K562 (cell line): Measurements from ENCODE around the gene ITPRID2. TPM values are rescaled to one million over a fixed set of nuclear protein-coding genes. Genes with fewer than 3 reads are reported as not detected.

ENCODE experiments used
- ATAC-seq: fragments of 200-7000 bp; cut with Tn5 transposase; 3 replicates; pipeline ENCODE4 v1.9.1; 2020; ENCODE audit warnings: moderate library complexity
- BruUV-seq: library from RNA; stranded (reverse); fragments of 400-500 nt; replicated peaks from 2 replicates; lab custom pipeline; 2021; lab: Mats Ljungman, UMichigan
- CTCF ChIA-PET: fragments of 300-600 bp; formaldehyde crosslinking; extraction: SDS; loops from one replicate; lab custom pipeline; 2021; ENCODE audit warnings: low intra/inter-chr PET ratio; lab: Yijun Ruan, JAX
- POLR2A ChIA-PET: fragments of 300-600, 350-650 bp; sonication (Branson Sonifier 250); formaldehyde crosslinking; extraction: SDS; loops from one replicate; lab custom pipeline; 2021; ENCODE audit warnings: antibody characterized with exemption, inconsistent platforms; lab: Yijun Ruan, JAX
- DNase-seq, 4 experiments: peaks; one replicate each; pipeline versions ENCODE4 v3.0.0 to v3.0.0-alpha.2; 2011 to 2018; ENCODE audit warnings: low spot score in 3 of 4, mixed read lengths in 3 of 4; ENCODE audit errors: extremely low read depth in 1 of 4
- FAIRE-seq: peaks from 2 replicates; lab custom pipeline; 2011; peaks lifted over from hg19 to GRCh38; lab: Jason Lieb, UNC
- H2AFZ ChIP-seq: 2 replicates; pipeline ENCODE4 v1.6.0; 2011; ENCODE audit warnings: low read depth, low read length, control low read depth, inconsistent platforms
- H3K27ac ChIP-seq: fragments of 200-600 bp; 3 replicates; pipeline ENCODE4 v1.8.0; 2011; ENCODE audit warnings: low read depth, mild to moderate bottlenecking, control low read depth, inconsistent platforms, low read length, moderate library complexity, mixed read lengths; ENCODE audit errors: extremely low read depth
- H3K27me3 ChIP-seq, 2 experiments: fragments of 300-600 bp in 1 of 2; 2 replicates in 1 of 2; 3 replicates in 1 of 2; pipeline versions ENCODE4 v1.6.0 to v1.8.0; 2011; ENCODE audit warnings: inconsistent platforms in 2 of 2, low read length in 2 of 2, mild to moderate bottlenecking in 1 of 2, mixed read lengths in 1 of 2, moderate library complexity in 1 of 2; ENCODE audit not compliant: control insufficient read depth in 2 of 2, insufficient read depth in 2 of 2
- H3K36me3 ChIP-seq: fragments of 300-600 bp; 3 replicates; pipeline ENCODE4 v1.8.0; 2011; ENCODE audit warnings: mild to moderate bottlenecking, low read length, inconsistent platforms; ENCODE audit not compliant: control insufficient read depth, insufficient read depth
- H3K4me1 ChIP-seq, 2 experiments: fragments of 200-600 bp in 1 of 2; replicated peaks in 1 of 2; 2 replicates in 1 of 2; 3 replicates in 1 of 2; pipeline versions ENCODE4 v1.5.1 to v1.8.0; 2011; ENCODE audit warnings: inconsistent platforms in 2 of 2, low read length in 2 of 2, mild to moderate bottlenecking in 1 of 2, mixed read lengths in 1 of 2, moderate library complexity in 1 of 2; ENCODE audit not compliant: control insufficient read depth in 2 of 2, insufficient read depth in 2 of 2
- H3K4me2 ChIP-seq: 2 replicates; pipeline ENCODE4 v1.6.1; 2011; ENCODE audit warnings: low read length, control low read depth, inconsistent platforms, mixed read lengths; ENCODE audit not compliant: insufficient read depth
- H3K4me3 ChIP-seq: fragments of 200-600 bp; sonication (generic), shearing (Covaris generic); 2 replicates; pipeline ENCODE4 v1.5.1; 2016; ENCODE audit warnings: control low read depth, inconsistent platforms
- H3K79me2 ChIP-seq: fragments of 200-600 bp; 3 replicates; pipeline ENCODE4 v1.8.0; 2011; ENCODE audit warnings: low read length, inconsistent platforms; ENCODE audit not compliant: control insufficient read depth, insufficient read depth
- H3K9ac ChIP-seq, 2 experiments: 2 replicates each; pipeline versions ENCODE4 v1.6.0 to v1.6.1; 2011; ENCODE audit warnings: low read depth in 2 of 2, low read length in 2 of 2, control low read depth in 1 of 2, inconsistent platforms in 1 of 2, mild to moderate bottlenecking in 1 of 2, mixed read lengths in 1 of 2; ENCODE audit not compliant: insufficient read depth in 1 of 2
- H3K9me1 ChIP-seq: one replicate; pipeline ENCODE4 v1.6.0; 2011; ENCODE audit warnings: inconsistent platforms, mild to moderate bottlenecking, low read length, moderate library complexity; ENCODE audit not compliant: control insufficient read depth, insufficient read depth
- H3K9me3 ChIP-seq: replicated peaks from 2 replicates; pipeline ENCODE4 v1.5.1; 2011; ENCODE audit warnings: low read depth, low read length, inconsistent platforms; ENCODE audit not compliant: control insufficient read depth, insufficient read depth
- H4K20me1 ChIP-seq: replicated peaks from 2 replicates; pipeline ENCODE4 v1.6.1; 2011; ENCODE audit warnings: low read length, inconsistent platforms, mixed read lengths; ENCODE audit not compliant: control insufficient read depth, insufficient read depth
- CEBPG ChIP-seq, 3 experiments: fragments of 200-800 bp in 1 of 3; sonication (Bioruptor generic) in 1 of 3; sonication (generic) in 1 of 3; formaldehyde crosslinking in 1 of 3; IDR thresholded peaks in 2 of 3; conservative IDR thresholded peaks in 1 of 3; 2 replicates each; pipeline versions ENCODE4 v1.6.1 to v1.8.0; 2016 to 2022; ENCODE audit warnings: missing compliant biosample characterization in 2 of 3, missing genetic modification characterization in 2 of 3, mild to moderate bottlenecking in 1 of 3, missing genetic modification reagents in 1 of 3
- CREBBP ChIP-seq: IDR thresholded peaks from one replicate; pipeline ENCODE4 v1.6.1; 2012; ENCODE audit warnings: low read depth, mild to moderate bottlenecking, control low read depth, inconsistent platforms, low read length
- CTCFL ChIP-seq: IDR thresholded peaks from 2 replicates; pipeline ENCODE4 v1.6.1; 2011; ENCODE audit warnings: borderline replicate concordance, low read depth, mild to moderate bottlenecking, moderate library complexity, low read length; ENCODE audit not compliant: insufficient read depth, poor library complexity, severe bottlenecking
- DEAF1 ChIP-seq: fragments of 450-650 bp; formaldehyde crosslinking; IDR thresholded peaks from 2 replicates; pipeline ENCODE4 v1.4.0; 2020; ENCODE audit warnings: mild to moderate bottlenecking, moderate library complexity
- ETV5 ChIP-seq: sonication (generic); formaldehyde crosslinking; IDR thresholded peaks from 2 replicates; pipeline ENCODE4 v1.4.0; 2020; ENCODE audit warnings: low read depth, mild to moderate bottlenecking, missing genetic modification reagents
- HNRNPUL1 ChIP-seq: fragments of 200-400 bp; formaldehyde crosslinking; IDR thresholded peaks from 2 replicates; pipeline ENCODE4 v1.6.1; 2017; ENCODE audit warnings: low read length
- MIER1 ChIP-seq: fragments of 450-650 bp; IDR thresholded peaks from 2 replicates; pipeline ENCODE4 v1.6.1; 2016; ENCODE audit warnings: antibody characterized with exemption, mild to moderate bottlenecking, low read depth
- MXI1 ChIP-seq: IDR thresholded peaks from 2 replicates; pipeline ENCODE4 v1.6.1; 2011; ENCODE audit warnings: low read depth, mild to moderate bottlenecking, improper control_type of control experiment, low read length
- MYNN ChIP-seq, 2 experiments: sonication (generic); formaldehyde crosslinking in 1 of 2; IDR thresholded peaks; 2 replicates each; pipeline versions ENCODE4 v1.5.0 to v1.6.1; 2016 to 2020; ENCODE audit warnings: antibody characterized with exemption in 1 of 2, missing genetic modification reagents in 1 of 2
- NCOA1 ChIP-seq: fragments of 450-650 bp; IDR thresholded peaks from 2 replicates; pipeline ENCODE4 v1.6.1; 2016; ENCODE audit warnings: low read depth
- NFATC3 ChIP-seq: fragments of 450-650 bp; IDR thresholded peaks from 2 replicates; pipeline ENCODE4 v1.6.1; 2017; ENCODE audit warnings: mild to moderate bottlenecking
- THRAP3 ChIP-seq: fragments of 450-650 bp; IDR thresholded peaks from 2 replicates; pipeline ENCODE4 v1.6.1; 2016; ENCODE audit warnings: mild to moderate bottlenecking, inconsistent platforms, borderline replicate concordance
- ZNF165 ChIP-seq: fragments of 250-450 bp; sonication (Bioruptor Pico); IDR thresholded peaks from 2 replicates; pipeline ENCODE4 v1.4.0; 2020; ENCODE audit warnings: borderline replicate concordance
- ZNF174 ChIP-seq: fragments of 250-450 bp; sonication (Bioruptor Pico); IDR thresholded peaks from 2 replicates; pipeline ENCODE4 v1.4.0; 2020; ENCODE audit warnings: mild to moderate bottlenecking
- ZNF445 ChIP-seq: fragments of 250-450 bp; sonication (Bioruptor Pico); IDR thresholded peaks from 2 replicates; pipeline ENCODE4 v1.4.0; 2020; ENCODE audit warnings: low read depth, mild to moderate bottlenecking, moderate library complexity
- ZNF75A ChIP-seq: fragments of 450-650 bp; formaldehyde crosslinking; IDR thresholded peaks from 2 replicates; pipeline ENCODE4 v1.4.0; 2020; ENCODE audit warnings: mild to moderate bottlenecking
- WGBS: fragments of 100-300 bp; shearing (Covaris generic); methylation state at CpG from one replicate; pipeline ENCODE4 v1.1.6; 2016; ENCODE audit warnings: low coverage, mixed read lengths; ENCODE audit not compliant: insufficient coverage; ENCODE audit errors: missing lambda C conversion rate; 5-methylcytosine and 5-hydroxymethylcytosine counted together
- in situ Hi-C: fragments of 300-500 bp; cut with MboI; formaldehyde crosslinking; loops from 4 replicates; pipeline ENCODE4 v1.15.0; 2018; ENCODE audit warnings: inconsistent platforms, mixed read lengths
- intact Hi-C: fragments of 100-400 bp; cut with micrococcal nuclease; formaldehyde crosslinking; loops from 2 replicates; pipeline ENCODE4 v1.14.2; 2022
- polyA plus RNA-seq, 8 experiments: library from polyadenylated mRNA; depleted of rRNA in 4 of 8; stranded (reverse) in 5 of 8; unstranded in 3 of 8; fragments of >200 nt; fragmentation: Nextera tagmentation in 2 of 8; fragmentation: Illumina TruSeq in 1 of 8; extraction: Ambion mirVana in 2 of 8; extraction: Trizol in 1 of 8; gene quantifications; 2 replicates each; pipeline versions ENCODE4 v1.2.1 to v1.2.3, GENCODE V29; 2011 to 2014; ENCODE audit warnings: inconsistent platforms in 1 of 8, missing spikeins in 1 of 8
- total RNA-seq, 7 experiments: library from RNA; depleted of rRNA in 6 of 7; stranded (reverse); fragments of >200 nt in 6 of 7; fragmentation: Illumina TruSeq in 2 of 7; extraction: Trizol in 2 of 7; gene quantifications; 2 replicates each; pipeline versions ENCODE4 v1.2.1 to v1.2.3, GENCODE V29; 2011 to 2021; ENCODE audit warnings: low replicate concordance in 1 of 7

Gene ITPRID2
- total and polyA plus RNA-seq, 9 of the 15 experiments (the other 6 are each of a cell fraction or from before 2014, with no cell fraction given), result 18.5 to 77.8 (median 52.0) TPM

GRCh38 chr2:181861379-181861778 lies 30.2 kb upstream of the ITPRID2 start:
- WGBS, result 4% methylated on average over 4 of the region's 4 CpGs
- Histone ChIP-seq H3K27ac (no peak overlapping the region), H3K4me1 (no peaks in the 10 kb centered on the region), H4K20me1 (no peaks in the 10 kb centered on the region), H3K4me2 (no peak overlapping the region), H3K9me1 (no peaks in the 10 kb centered on the region), H3K27me3 (no peaks in the 10 kb centered on the region), H3K4me3 (no peak overlapping the region), H3K36me3 (no peaks in the 10 kb centered on the region), H3K79me2 (no peaks in the 10 kb centered on the region), H2AFZ (peak overlapping the region; percentile 53; the same call in 1 of the 2 replicates), H3K9me3 (no peaks in the 10 kb centered on the region), H3K9ac (peak overlapping the region in 1 of 2 experiments; percentile 47; a peak in 1 of 4 replicates)
- TF ChIP-seq ZNF75A (CRISPR knock-in tag) (no peak), NFATC3 (no peak), ZNF174 (CRISPR knock-in tag) (no peak), HNRNPUL1 (no peak), MXI1 (no peak), CREBBP (no peak), ZNF445 (CRISPR knock-in tag) (no peak), CEBPG (CRISPR knock-in tag; IDR thresholded peaks at IDR 0.05) (no peak), CEBPG (tag; conservative IDR thresholded peaks at IDR 0.05 in 1 of 2, IDR thresholded peaks at IDR 0.05 in 1 of 2) (no peak), CTCFL (no peak), ZNF165 (CRISPR knock-in tag) (no peak), MIER1 (no peak), MYNN (IDR thresholded peaks at IDR 0.05) (no peak), MYNN (CRISPR knock-in tag; IDR thresholded peaks at IDR 0.05) (no peak), DEAF1 (CRISPR knock-in tag) (no peak), NCOA1 (no peak), THRAP3 (no peak), ETV5 (no peak)
- ATAC-seq, result peak; percentile 42
- no TSS peak for BruUV-seq
- DNase-seq, result no peak
- intact Hi-C loops, result no loop called here
- peak; percentile 60 for FAIRE-seq
- POLR2A ChIA-PET, result no interaction called here
- CTCF ChIA-PET, result no interaction called here
- in situ Hi-C loops, result no loop called here
